SW480 (cell line): ENCODE results near the gene GPX2.

Experiments used
- DNase-seq: peaks from one replicate; pipeline ENCODE4 v3.0.0-alpha.2; 2016; ENCODE audit warnings: low spot score

The GPX2 gene

DNA sequence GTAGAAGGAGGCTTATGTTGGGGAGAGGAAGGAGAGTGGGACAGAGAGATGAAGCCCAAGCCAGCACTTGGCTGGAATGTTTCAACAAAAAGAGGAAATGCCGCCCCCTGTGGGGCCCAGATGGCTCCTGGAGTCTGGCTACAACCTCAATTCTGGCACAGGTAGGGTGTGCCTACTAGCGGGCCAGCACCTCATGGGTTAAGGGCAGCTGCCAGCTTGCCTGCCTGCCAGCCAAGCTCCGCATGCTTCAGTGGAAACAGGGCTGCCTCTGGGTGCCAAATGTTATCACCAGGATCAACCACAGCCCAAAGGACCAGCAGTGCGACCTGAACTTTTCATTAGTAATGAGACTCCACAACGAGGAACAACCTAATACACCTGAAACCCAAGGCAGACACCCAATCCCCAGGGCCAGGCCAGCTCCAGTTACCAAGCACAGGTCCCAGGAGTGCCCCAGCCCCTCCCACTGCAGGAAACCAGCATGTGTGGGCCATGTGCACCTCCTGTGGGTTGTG, 18.3 kb upstream of the GPX2 start:
- DNase-seq, result no peak

DNA sequence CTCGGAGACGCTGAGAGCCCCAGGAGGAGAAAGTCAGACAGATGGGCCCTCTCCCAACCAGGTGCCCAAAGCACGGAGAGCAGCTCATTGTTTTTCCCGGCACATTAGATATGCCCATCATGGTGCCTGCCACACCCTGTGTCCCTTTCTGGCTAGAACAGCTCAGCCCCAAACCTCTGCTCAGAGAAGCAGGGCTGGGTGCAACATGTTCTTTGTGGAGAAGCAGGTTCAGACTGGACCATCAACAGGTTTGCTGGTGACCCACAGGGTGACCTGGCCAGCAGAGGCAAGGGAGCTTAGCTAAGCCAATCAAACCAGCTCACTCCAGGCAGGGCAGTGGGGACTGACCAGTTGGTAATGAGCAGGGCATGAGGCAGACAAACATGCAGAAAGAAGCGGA, 16.2 kb upstream of the GPX2 start:
- no peak for DNase-seq

DNA sequence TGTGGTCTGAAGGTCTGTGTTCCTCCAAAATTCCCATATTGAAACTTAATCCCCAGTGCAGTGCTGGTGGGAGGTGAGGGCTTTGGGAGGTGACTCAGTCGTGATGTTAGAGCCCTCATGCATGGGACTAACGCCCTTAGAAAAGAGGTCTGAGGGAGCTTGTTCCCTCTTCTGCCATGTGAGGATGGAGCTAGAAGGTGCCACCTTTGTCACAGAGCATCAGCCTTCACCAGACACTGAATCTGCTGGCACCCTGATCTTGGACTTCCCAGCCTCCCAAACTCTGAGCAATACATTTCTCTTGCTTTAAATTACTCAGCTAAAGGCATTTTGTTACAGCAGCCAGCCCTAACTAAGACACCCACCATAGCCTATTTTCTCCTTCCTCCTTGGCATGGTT, 15.7 kb upstream of the GPX2 start:
- no peak for DNase-seq

DNA sequence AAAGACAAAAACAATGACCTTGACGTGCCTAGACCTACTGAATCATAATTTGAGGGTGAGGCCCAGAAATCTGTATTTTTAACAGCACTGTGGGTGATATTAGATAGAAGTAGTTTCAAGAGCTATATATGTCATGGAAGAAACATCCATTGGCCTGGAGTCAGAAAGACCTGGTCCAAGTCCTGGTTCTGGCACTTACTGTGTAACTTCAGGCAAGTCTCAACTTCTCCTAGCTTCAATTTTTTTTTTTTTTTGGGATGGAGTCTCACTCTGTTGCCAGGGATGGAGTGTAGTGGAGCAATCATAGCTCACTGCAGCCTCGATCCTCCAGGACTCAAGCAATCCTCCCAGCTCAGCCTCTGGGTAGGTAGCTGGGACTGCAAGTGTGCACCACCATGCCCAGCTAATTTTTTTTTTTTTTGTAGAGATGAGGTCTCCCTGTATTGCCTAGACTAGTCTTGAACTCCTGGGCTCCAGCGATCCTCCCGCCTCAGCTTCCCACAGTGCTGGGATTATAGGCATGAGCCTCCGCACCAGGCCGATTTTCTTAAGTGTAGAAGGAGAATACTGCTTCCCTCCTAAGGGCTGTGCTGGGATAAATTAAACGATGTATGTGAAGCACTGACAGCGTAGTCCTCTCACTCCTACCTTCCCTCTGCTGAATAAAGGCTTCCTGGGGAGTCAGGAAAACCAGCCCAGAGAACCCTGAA, 14.3 kb upstream of the GPX2 start:
- DNase-seq, result no peak

DNA sequence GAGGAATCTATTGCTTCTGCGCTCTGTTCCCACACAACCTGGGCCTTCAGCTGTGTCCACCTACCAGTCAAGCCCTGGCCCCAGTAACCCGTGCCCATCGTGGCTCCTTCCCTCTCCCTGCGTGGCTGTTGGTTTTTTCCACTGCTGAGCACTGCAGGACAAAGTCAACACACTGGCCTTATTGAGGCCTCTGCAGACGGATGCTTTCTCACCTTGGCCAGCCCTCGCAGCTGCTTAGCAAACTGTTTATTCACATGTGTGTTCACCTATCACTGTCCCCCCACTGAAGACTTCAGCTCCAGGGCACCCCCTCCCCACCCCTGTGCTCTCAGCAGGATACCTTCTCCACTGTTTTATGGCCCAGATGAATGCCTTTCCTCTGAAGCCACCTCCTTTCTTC, 12.8 kb upstream of the GPX2 start:
- DNase-seq, result no peak

DNA sequence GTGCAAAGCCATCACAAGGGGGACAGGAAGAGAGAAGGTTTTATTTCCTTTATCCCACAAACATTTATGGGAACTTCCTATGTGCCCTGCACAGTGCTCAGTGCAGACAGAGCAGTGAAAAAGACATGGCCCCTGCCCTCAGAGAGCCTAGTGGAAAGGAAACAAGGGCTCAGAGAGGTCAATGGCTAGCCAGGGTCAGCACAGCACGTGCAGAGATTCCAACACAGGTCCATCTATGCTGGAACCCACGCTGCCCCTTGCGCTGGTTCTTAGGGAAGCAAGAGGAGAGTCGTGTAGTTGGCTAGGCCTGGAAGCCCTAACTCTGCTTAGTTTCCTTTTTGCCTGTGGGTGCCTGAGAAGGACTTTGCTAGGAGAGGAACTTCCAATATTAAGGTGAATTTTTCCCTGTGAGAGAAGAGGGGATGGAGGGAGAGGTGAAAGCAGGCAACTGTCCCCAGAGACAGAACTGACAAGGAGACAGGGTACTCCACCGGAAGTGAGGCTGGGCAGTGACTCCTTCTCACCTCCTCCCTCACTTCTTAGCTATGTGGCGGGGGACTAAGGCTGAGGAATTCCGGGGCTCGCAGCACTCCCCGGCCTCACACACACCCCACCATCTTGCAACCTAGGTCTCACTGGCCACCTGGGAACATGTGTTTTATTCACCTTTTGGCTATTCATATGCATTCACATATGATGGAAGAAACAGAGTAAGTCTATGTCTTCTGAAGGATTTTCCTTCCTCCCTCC, 12.1 kb upstream of the GPX2 start:
- DNase-seq, result no peak

DNA sequence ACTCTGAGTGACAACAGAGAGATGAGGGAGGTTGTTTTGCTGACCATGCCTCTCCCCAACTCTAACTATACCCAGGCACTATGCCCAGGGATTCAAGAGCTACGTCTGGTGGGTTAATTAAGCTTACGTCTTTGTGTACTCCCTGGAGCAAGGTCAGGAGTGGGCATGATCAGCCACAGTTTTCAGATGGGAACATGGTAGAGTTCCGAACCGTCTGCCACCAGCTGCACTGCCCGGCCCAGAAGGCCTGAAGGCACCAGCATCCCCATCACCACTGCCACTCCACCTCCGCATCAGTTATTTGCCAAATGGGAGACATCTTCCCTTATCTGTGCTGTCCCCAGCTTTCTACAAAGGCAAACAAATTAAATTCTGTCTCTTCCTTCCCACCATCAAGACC, 11.1 kb upstream of the GPX2 start:
- DNase-seq, result no peak

DNA sequence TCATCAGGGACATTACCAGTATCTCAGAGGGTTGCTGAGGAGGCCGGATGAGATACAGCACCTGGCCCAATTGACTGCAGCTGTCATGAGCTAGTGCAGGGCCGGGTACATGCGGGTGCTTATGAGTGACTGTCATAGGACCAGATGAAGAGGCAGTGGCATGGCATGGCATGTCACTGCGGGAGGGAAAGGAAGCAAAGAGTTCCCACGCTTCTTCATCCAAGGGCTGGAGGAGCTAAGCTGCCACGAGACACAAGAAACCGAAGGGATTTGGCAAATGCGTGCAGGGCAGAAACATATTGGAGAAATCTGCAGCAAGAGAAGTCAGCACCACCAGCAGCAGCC, 10.7 kb upstream of the GPX2 start:
- DNase-seq, result no peak

DNA sequence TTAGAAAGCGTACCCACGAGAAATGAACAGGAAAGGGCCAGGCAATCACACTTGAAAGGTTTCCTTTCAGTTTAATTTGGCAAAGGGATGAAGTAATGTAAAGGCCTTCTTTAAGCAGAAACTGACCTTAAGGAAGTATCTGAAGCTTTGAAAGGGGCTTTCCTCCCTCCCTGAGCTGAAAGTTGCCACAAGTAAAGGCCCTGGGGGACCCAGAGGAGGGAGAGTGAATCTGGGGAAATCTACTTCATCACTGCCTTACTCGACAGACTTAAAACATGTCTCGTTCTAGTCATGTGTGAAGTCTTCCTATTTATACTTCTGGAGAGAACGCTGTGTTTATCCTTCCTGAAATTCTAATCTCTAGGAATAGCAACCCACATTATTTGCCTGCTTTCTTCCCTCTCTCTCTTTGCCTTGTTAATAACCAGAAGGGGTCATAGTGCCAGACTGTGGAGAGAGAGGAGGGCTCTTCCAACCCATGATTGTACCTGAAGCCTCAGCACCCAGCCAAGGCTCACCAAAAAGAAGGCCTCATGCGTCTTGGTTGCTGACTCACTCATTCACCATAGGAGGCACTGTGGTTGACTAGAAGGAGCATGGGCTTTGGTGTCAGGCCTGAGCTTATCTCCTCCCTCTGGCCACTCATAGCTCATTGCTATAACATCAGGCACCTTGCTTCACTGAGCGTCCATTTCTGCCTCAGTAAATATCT, 10.2 kb upstream of the GPX2 start:
- DNase-seq, result no peak

DNA sequence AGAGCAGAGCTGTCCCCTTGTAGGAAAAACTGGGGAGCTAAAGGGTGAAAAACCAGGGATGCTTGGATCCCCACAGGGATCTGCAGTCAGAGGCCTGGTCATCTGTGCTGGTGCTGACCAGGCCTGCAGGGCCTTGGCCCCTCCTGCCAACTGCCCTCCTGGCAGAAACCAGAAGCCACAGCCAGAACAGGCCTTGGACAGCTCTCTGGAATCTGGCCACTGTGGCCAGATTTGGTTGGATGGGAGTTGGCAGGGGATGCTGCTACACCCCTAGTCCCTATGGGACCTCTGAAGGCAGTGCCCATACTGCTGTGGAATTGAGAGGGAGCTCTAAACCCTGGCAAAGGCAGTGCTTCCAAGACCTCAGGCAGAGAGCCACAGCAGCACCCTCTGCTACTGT, 9.2 kb upstream of the GPX2 start:
- DNase-seq, result no peak

DNA sequence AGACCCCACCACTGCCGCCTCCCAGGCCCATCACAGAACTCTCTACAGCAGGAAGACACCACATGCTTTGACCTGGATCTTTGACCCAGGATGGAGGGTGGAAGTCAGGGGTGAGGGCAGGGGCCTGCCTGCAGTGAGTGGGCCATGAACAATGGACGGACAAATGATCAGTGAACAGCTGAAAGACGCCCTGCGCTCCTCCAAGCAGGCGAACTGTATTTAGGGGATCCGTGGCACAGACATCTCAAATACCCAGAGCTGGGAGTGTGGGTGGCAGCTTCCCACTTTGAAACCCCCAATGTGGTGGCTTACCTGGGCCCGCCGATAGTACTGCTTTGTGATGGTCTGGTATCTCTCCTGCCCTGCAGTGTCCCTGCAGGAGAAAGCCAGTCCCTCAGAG, 8.7 kb upstream of the GPX2 start:
- no peak for DNase-seq

DNA sequence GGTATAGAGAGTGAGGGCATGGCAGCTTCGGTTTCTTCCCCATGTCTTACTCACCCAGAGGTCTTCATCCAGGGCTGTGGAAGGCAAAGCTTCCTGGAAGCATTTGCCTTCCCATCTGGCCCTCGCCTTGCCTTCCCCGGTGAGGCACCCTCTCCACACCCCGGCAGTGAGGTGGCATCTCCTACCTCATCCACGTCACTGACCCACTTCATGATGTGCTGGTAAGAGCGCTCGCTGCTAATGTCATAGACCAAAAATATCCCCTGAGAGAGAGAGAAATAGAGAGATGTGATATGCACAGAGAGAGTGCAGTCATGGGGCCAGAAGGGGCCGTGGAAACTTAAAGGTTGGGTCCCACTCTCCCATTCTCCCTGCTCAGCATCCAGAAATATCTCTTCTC, 8.3 kb upstream of the GPX2 start:
- no peak for DNase-seq

DNA sequence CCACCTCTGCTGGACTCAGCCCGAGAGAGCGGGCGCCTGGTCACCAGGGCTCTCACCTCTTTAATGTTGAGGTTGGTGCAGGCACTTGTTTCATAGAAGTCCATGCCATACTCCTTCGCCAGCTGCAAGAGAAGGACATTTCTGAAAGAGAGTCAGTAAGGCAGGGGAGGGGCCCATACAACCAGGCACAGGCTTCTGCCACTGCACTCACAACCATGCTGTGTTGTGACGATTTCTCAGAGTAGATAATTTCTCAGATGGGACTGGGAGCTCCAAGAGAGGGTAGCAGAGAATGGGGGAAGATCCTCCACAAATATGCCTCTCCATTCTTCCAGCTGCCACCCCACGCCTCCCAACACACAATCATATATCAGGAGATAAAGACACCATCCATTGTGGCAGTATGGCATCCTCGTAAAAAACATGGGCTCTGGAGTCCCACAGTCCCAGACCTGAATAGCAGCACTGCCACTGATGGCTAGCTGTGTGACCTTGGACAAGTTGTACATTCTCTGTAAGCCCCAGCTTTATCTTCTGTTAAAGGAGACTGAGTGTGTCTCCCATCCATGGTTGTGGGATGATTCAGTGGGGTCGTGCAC, 6.2 kb upstream of the GPX2 start:
- DNase-seq, result no peak

DNA sequence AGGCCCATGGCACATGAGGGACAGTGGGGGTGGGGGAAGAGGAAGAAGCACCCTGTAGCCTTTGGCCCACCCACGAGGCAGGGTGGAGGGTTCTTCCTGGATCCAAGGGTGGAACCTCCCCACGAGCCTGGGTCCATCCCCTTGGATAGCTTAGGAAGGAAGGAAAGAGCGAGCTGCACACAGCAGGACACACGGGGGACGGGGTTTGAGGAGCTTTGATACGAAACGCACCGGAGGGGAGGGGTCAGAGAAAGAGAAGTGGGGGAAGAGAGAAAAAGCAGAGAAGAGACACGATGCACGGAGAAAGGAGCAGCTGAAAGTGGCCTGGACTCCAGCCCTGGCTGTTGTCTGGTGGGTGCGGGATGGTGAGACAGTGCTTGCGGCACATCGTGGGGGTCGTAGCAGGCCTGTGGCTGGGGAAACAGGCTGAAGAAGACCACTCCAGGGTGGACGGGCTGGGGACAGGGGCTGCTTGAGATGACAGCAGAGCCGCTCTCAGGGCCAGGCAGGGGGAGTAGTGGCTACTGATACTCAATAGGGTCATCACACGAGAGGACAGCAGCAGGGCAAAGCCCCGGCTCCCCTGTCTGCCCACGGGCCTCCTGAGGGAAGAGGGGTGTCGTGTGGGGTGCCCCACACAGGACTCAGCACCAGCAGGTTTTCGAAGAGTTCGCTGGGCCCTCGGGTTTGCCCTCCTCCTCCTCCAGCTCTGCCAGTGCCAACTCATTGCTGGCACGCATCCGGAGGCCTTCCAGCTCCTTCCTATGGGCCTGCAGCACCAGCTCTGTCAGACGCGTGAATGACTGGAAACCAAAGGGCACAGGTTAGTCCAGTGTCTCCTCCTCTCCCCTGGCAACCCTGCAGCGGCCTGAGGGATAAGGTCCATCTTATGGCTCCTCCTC, 5.4 kb upstream of the GPX2 start:
- no peak for DNase-seq

DNA sequence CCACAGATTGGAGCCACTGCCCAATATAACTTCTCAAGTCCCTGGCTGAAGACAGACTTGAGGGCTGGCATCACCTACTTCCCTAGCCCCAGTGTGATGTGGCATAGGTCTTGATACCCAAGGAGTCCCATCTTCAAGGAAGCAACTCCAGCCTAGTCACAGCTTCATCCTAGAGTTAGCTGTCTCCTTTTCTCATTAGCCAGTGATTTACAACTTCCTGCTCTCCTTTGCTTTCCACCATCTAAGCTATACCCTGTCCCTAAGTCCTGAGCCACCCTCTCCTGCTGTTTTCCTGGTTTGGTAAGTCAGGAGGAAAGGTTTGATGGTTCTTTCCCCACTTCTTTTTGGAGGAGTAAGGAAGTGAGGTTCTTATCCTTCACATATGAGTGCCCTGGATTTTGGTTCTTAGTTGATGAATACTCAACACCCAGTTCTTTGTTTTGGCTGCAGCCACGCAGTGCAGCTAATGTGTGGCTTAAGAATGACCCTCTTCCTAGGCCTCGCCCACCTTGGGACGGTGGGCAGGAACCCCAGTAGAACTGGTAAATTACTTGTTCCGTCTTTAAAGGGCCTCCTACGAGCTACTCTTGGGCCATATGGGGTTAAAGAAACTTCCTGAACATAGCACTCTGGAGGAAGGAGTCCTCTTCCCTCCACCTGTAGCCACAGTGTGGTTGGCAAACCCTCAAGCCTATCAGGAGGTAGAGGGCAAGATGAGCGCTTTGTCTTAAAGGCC, 3.9 kb upstream of the GPX2 start:
- DNase-seq, result no peak

DNA sequence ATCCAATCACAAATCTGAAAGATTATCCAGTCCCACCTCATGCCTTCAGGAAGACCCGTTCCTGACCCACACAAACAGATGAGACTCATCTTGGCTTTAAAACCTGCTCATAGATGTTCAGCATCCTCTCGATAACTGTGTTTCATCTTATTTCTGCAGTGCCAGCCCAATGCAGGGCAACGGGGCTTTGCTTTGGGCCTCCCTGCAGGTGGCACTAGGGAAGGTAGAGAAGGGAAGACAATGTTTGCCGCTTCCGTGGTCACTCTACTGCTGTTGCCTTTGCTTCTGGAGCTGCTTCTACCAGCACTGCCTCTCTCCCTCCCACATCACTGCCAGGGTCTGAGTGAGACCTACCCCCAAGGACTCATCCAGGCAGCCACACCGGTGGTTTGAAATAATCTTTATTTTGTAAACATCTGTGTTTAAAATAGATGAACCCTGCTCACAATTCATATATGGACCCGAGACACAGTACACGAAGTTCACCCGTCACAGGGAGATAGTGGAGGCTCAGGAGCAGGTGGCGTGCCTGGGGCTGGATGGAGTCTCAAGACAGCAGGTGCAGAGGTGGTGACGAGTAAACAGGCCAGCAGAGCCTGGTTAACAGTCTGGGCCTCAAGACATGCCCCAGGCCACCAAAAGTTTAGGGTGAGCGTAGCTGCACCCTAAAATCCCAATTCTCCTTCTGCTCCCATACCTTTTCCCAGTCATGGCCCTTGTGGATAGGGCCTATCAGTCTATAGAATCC, 3.1 kb upstream of the GPX2 start:
- DNase-seq, result no peak

DNA sequence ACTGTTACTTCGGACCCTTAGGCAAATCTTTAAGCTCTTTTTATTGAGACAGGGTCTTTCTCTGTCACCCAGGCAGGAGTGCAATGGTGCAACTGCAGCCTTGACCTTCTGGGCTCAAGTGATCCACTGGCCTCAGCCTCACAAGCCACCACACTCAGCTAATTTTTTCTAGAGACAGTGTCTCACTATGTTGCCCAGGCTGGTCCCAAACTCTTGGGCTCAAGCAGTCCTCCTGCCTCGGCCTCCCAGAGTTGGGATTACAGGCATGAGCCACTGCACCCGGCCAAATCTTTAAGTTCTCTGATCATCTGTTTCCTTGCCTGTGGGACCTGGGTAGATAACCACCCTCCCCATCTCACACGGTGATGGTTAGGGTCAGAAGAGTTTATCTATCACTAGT, 2.3 kb upstream of the GPX2 start:
- no peak for DNase-seq

DNA sequence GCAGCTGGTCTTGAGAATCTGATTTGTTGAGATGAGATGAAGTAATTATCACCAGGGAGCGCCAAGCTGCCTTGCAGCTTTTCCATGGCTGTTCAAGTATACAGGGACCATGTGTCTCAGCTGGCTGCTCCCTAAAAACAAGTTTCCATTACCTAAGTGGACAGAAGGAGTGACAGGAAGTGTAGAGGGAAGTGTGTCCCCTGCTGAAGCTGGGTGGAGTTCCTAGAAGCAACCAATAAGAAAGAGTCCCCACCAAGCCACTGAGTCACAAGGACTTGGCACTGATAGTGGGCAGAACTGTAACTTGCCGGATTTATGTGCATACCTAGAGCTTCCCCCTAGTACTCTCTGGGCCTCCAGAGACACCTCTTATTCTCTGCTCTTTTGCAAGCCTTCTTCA, 1.5 kb upstream of the GPX2 start:
- DNase-seq, result no peak

DNA sequence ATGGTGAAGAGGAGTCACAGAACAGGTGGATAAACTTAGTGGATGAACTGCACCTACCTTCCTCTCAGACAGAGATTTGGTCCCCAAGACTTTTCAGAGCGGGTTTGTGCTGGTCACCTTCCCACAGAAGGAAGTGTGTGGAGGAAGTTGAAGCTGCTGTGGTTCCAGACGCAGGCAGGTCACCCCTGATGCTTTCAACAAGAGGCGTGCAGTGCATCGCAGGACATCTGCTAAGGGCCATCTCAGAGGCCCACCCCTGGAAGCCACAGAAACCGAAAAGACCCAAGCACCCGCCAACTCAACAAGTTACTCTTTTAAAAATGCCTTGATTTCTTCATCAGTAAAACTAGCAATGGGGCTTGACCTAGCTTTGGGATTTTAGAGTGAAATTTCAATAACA, 1.0 kb upstream of the GPX2 start:
- DNase-seq, result no peak

DNA sequence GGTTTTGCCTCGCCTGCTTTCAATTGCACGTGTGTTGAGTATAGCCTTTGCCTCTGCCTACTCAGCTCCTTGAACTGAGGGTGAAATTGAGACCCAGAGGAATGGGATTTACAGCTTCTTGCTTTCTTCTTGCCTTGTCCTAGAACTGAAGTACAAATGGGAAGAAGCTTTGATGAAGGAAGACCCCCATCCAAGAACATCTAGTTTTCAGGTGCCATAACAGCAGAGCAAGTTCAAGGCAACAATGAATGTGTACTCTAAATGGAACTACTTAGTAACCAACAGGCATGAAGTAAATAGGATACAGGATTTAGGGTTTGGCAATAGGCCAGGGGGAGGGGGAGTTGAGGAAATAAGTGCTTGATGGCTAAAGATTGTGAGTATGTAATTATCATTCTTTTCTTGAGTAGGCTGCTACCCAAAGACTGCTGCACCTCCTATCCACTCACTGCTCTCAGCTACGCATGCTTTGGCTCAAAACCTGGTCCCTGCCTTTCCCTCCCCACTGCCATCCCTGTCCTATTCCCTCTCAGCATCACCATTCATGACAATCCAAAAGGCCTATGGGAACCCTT, 2.1 kb downstream of the GPX2 start:
- no peak for DNase-seq
